ENCODE measurements around the gene TIAL1.

DNA sequence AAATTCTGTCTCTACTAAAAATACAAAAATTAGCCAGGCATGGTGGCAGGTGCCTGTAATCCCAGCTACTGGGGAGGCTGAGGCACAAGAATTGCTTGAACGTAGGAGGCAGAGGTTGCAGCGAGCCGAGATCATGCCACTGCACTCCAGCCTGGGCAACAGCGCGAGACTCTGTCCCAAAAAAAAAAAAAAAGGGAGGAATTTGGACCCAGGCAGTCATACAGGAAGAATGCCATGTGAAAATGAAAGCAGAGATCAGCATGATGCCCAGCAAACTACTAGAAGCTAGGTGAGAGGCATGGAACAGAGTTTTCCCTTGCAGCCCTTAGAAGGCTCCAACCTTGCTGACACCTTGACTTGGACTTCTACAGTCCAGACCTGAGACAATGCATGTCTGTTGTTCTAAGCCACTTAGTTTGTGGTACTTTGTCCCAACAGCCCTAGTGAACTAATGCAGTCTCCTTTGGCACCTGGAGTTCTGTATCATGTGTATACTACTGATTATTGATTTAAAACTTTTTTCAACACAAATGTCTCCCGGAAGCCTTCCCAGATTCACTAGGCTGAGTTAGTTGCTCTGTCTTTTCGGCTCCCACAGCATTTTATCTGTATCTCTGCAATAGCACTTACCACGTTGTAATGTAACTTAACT, 44.2 kb upstream of the TIAL1 start:
- TF ChIP-seq CTCF (IDR thresholded peaks at IDR 0.05), result no peak
- TF ChIP-seq POLR2A (IDR thresholded peaks at IDR 0.05), result no peak
